ENCODE data around the gene CRAMP1.

CRAMP1 gene

GRCh38 chr16:1643521-1643920, 31.4 kb downstream of the CRAMP1 start:
- H3K4me3 ChIP-seq (replicated peaks; ENCODE audit: low read depth, low read length), result no peak overlapping the region
- no peak for TF ChIP-seq CTCF (IDR thresholded peaks at IDR 0.05; ENCODE audit: low read depth, low read length, missing control alignments)
- DNase-seq (ENCODE audit: extremely low read depth, low read depth), result no peak

- no peak for DNase-seq (ENCODE audit: extremely low read depth, low read depth)
- no peak for TF ChIP-seq CTCF (IDR thresholded peaks at IDR 0.05; ENCODE audit: low read depth, low read length, missing control alignments)
- H3K4me3 ChIP-seq (replicated peaks; ENCODE audit: low read depth, low read length), result no peak overlapping the region
These were observed 33.9 kb downstream of the CRAMP1 start for GRCh38 chr16:1645914-1646525.

- no peak for TF ChIP-seq CTCF (IDR thresholded peaks at IDR 0.05; ENCODE audit: low read depth, low read length, missing control alignments)
- H3K4me3 ChIP-seq (replicated peaks; ENCODE audit: low read depth, low read length), result no peak overlapping the region
- DNase-seq (ENCODE audit: extremely low read depth, low read depth), result no peak
These were observed 35.7 kb downstream of the CRAMP1 start for GRCh38 chr16:1647856-1648255.

- TF ChIP-seq CTCF (IDR thresholded peaks at IDR 0.05; ENCODE audit: low read depth, low read length, missing control alignments), result no peak
- no peak for DNase-seq (ENCODE audit: extremely low read depth, low read depth)
- H3K4me3 ChIP-seq (replicated peaks; ENCODE audit: low read depth, low read length), result no peak overlapping the region
These were observed 38.0 kb downstream of the CRAMP1 start for GRCh38 chr16:1650131-1650530.

GRCh38 chr16:1651094-1651973, 39.2 kb downstream of the CRAMP1 start:
- DNase-seq (ENCODE audit: extremely low read depth, low read depth), result no peak
- H3K4me3 ChIP-seq (replicated peaks; ENCODE audit: low read depth, low read length), result no peak overlapping the region
- no peak for TF ChIP-seq CTCF (IDR thresholded peaks at IDR 0.05; ENCODE audit: low read depth, low read length, missing control alignments)

GRCh38 chr16:1651974-1652312, 39.8 kb downstream of the CRAMP1 start:
- no peak for TF ChIP-seq CTCF (IDR thresholded peaks at IDR 0.05; ENCODE audit: low read depth, low read length, missing control alignments)
- no peak for DNase-seq (ENCODE audit: extremely low read depth, low read depth)
- H3K4me3 ChIP-seq (replicated peaks; ENCODE audit: low read depth, low read length), result no peak overlapping the region

All from HFF-Myc (cell line).